ENCODE measurements around the gene EIF5. TPM values are rescaled to one million over a fixed set of nuclear protein-coding genes. Genes with fewer than 3 reads are reported as not detected.

The EIF5 gene
- total RNA-seq, 1 experiment from 2014 or later, result 356 TPM

- H3K4me2 ChIP-seq (ENCODE audit: insufficient read depth, insufficient read length, low read length), result no peak overlapping the region
- DNase-seq, result no peak
- H2BK120ac ChIP-seq (ENCODE audit: low read depth, low read length, poor library complexity, severe bottlenecking), result no peak overlapping the region
- H3K27ac Mint-ChIP-seq, result no peak overlapping the region
- H2BK15ac ChIP-seq (ENCODE audit: low read depth, low read length), result no peak overlapping the region
- no peak overlapping the region for H3K9ac ChIP-seq (ENCODE audit: extremely low read depth, insufficient read length, low read length)
- no peak overlapping the region for H3K14ac ChIP-seq (ENCODE audit: insufficient read depth, low read length)
- H3K36me3 Mint-ChIP-seq (ENCODE audit: insufficient read depth in 1 of 3, low read depth in 3 of 3), result no peaks in the 10 kb centered on the region; a peak in 1 of 7 replicates
- peaks cover 8% of the 10 kb centered on the region for H3K27me3 Mint-ChIP-seq (ENCODE audit: low read depth)
- no peak overlapping the region for H2BK12ac ChIP-seq (ENCODE audit: insufficient read length, low read depth, low read length)
- H3K9me3 Mint-ChIP-seq, result peaks cover 4 to 8% of the 10 kb centered on the region in 2 experiments; a peak in 4 of 5 replicates
- H3K79me2 ChIP-seq (ENCODE audit: insufficient read depth, low read length), result no peaks in the 10 kb centered on the region
- no peaks in the 10 kb centered on the region for H3K4me1 ChIP-seq (ENCODE audit: insufficient read depth, low read length)
- no peak overlapping the region for H2AFZ ChIP-seq (ENCODE audit: low read length)
- no peaks in the 10 kb centered on the region for H3K79me1 ChIP-seq (ENCODE audit: insufficient read depth, low read depth, low read length, poor library complexity, severe bottlenecking)
- no peak overlapping the region for H4K91ac ChIP-seq (ENCODE audit: insufficient read length, low read depth, low read length)
- no peak overlapping the region for H3K18ac ChIP-seq (ENCODE audit: insufficient read length, low read depth, low read length)
- H3K4me1 Mint-ChIP-seq, result 0 out of 4 replicates have a peak, but pooled peaks cover 0 to 2% of the 10 kb centered on the region in 2 experiments
- H3K56ac ChIP-seq (ENCODE audit: insufficient read length, low read depth, low read length), result no peak overlapping the region
- TF ChIP-seq CTCF (conservative IDR thresholded peaks at IDR 0.05), result no peak
- H3K4me3 Mint-ChIP-seq, result no peak overlapping the region
- H3K23ac ChIP-seq (ENCODE audit: insufficient read length, low read depth, low read length), result no peak overlapping the region
- no peak overlapping the region for H4K5ac ChIP-seq (ENCODE audit: insufficient read length, low read depth, low read length)
- H2BK20ac ChIP-seq (ENCODE audit: low read depth, low read length, poor library complexity, severe bottlenecking), result no peak overlapping the region
- H4K20me1 ChIP-seq (ENCODE audit: control insufficient read depth, insufficient read depth, insufficient read length), result no peaks in the 10 kb centered on the region
- no peak overlapping the region for H4K8ac ChIP-seq (replicated peaks; ENCODE audit: insufficient read length, low read depth, low read length)
- H3K27ac ChIP-seq (ENCODE audit: insufficient read length, low read depth, low read length), result no peak overlapping the region
- H3K9me3 ChIP-seq (ENCODE audit: control insufficient read depth, low read depth, low read length), result no peaks in the 10 kb centered on the region
- no peaks in the 10 kb centered on the region for H3K27me3 ChIP-seq (ENCODE audit: insufficient read depth, low read length)
- no peak overlapping the region for H2AK5ac ChIP-seq (ENCODE audit: insufficient read length, low read length)
- peaks cover 3% of the 10 kb centered on the region for H3K23me2 ChIP-seq (ENCODE audit: insufficient read length, low read depth, low read length, poor library complexity, severe bottlenecking)
- no peak overlapping the region for H3K4ac ChIP-seq (ENCODE audit: low read depth, low read length)
- no CpG with 5 or more reads among the region's 7 CpGs for WGBS (ENCODE audit: extremely low coverage, insufficient read length, low lambda C conversion rate)
- no peak overlapping the region for H3T11ph ChIP-seq (ENCODE audit: low read length)
- no peak overlapping the region for H2BK5ac ChIP-seq (ENCODE audit: insufficient read length, low read length)
These were observed 40.6 kb upstream of the EIF5 start for GRCh38 chr14:103293465-103293864.

All from H9 (cell line).